NAMALWA (cell line): ENCODE data around the gene EXOC3L2.
"Not testable (repeated sequence)": the region's sequence is repeated elsewhere in the genome, so short reads cannot be mapped to it uniquely, and the experiment has no call there.

Source experiments
- DNase-seq: peaks from one replicate; pipeline ENCODE4 v3.0.0-alpha.2; 2015; ENCODE audit warnings: low spot score

EXOC3L2 gene

DNA sequence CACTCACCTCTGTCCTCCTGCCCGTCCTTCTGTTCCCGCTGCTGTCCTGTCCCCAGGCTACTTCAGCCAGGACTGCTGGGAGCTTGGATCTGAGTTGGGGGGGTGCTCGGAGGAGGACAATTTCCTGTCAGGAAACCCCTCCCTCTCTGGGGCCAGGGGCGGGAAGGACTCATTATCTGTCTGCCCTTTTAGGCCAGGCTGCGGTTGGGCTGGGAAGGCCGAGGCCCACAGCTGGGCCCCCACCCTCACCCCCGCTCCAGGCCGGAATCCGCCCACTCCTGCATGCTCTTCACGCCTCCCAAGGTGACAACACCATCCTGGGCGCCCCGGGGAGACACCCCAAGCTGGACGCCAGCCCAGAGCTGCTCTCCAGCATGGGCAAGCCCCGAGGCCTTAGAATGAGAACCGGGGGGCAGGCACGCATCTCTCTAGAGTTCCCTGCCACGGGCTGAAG, at the start of gene EXOC3L2:
Gene EXOC3L2, minus strand, starts transcription at position 74 of the 454 bp plus-strand sequence. CDS start 6,362 bp downstream, outside the sequence.
- DNase-seq, result no peak

DNA sequence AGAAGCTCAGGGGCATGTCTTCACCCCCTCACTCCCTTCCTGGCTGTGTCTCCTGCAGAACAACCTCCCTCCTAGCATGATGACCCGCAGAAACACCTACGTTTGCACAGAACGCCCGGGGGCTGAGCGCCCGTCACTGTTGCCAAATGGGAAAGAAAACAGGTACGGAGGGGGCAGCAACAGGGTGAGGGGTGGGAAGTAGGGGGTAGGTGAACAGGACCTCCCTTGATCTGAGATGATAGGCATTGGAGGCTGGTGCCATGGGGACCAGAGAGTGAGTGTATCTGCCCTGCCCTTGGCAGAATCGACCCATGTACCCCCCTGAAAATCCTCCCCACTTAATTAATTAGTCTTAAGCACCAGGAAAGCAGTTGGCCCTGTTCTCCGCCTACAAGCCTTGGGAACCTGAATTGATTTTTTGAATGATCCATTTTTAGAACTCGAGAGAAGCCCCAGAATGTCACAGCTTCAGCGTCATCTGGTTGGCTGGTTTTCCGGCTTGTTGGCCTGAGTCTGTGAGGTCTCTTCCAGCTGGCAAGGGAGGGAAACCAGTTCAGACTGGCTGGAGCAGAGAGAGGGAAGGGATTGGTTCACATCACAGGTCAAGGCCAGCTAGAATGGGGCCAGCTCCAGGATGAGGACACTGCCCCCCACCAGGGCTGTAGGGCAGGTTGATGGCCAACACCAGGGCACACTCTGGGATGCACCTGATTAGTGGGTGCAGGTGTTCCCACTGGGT, 49.3 kb upstream of the EXOC3L2 start:
- no peak for DNase-seq

DNA sequence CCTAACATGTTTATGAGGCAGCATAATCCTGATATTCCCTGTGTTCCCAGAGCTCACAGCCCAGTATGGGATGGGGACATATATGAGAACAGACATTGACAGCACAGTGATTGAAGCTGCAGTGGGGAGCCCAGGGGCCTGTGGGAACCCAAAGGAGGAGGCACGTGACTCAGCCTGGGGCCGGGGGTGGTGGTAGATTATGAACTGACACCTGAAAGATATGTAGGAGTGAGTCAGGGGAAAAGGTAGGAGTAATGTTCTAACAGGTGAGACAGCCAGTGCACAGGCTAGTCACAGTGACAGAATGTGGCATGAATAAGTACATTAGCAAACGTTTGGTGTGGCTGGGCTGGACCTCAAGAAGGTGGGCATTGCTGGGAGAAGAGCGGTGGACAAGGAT, 48.5 kb upstream of the EXOC3L2 start:
- DNase-seq, result no peak

DNA sequence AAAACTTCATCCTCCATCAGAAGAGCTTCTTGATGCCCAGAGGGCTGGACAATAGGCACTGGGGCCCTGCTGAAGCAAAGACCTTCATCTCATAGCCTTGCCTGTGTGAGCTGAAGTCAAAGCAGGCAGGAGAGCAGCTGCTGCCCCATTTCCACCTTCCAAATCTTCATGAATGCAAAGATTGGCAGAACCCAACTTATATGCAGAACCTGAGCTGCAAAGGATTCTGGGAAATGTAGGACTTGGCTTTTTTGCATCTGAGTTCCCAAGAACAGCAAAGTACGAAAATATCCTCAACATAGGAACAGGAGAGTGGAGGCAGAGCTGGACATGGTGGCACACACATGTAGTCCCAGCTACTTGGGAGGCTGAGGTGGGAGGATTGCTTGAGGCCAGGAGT, 46.6 kb upstream of the EXOC3L2 start:
- DNase-seq, result no peak

DNA sequence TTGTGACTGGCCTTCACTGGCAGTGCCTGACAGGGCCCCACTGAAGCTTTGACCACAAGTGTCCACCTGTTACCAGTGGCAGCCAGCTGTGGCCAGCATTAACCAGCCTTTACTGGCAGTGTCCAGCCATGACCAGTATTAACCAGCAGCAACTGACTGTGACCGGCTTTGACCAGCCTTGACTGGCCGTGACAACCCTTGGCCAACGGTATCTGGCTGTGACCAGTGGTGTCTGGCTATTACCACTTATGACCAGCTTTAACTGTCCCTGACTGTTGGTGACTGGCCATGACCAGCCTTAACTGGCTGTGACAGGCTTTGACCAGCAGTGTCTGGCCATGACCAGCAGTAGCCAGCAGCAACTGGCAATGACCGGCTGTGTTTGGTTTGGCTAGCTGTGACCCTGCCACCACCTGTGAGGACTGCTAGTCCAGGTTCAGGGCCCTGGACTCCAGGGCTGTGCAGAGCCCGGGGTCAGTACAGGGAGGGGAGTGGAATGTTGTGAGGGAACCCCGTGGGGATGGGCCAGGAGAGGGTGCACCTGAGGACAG, 45.2 kb upstream of the EXOC3L2 start:
- no peak for DNase-seq

DNA sequence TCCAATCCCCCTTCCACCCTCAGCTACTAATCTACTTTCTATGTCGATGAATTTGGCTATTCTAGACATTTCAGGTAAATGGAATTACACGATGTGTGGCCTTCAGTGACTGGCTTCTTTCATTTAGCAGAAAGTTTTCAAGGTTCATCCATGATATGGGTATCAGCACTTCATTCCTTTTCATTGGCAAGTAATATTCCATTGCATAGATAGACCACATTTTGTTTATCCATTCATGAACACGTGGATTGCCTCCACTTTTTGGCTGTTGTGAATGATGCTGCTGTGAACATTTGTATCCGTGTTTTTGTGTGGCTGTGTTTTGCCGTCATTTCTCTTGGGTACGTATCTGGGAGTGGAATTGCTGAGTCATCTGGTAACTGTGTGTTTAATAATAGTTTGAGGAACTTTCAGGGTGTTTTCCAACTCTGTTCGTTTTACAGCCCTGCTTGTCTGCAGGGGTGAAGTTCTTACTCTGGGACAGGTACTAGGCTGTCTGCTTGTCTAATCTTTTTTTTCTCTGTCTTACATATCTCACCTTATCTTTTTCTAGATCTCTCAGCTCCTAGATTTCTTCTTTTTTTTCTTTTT, 38.3 kb upstream of the EXOC3L2 start:
- no peak for DNase-seq

DNA sequence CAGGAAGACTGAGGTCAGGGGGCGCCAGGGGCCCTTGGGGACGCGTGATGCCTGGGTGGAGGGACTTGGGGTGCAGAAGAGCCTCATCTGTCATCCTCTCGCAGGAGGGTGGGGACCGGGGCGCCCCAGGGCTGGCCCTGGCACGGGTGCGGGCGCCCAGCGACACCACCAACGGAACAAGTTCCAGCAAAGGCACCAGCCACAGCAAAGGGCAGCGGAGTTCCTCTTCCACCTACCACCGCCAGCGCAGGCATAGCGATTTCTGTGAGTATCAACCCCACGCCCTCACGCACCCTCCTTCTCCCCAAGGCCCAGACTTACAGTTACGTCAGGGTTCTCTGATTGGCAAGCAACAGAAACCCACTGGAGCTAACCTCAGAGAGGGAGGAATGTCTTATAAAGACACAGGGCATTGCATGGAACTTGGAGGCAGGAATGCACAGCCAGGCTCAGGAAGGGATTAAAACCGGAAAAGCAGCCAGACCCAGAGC, 35.3 kb upstream of the EXOC3L2 start:
- no peak for DNase-seq

DNA sequence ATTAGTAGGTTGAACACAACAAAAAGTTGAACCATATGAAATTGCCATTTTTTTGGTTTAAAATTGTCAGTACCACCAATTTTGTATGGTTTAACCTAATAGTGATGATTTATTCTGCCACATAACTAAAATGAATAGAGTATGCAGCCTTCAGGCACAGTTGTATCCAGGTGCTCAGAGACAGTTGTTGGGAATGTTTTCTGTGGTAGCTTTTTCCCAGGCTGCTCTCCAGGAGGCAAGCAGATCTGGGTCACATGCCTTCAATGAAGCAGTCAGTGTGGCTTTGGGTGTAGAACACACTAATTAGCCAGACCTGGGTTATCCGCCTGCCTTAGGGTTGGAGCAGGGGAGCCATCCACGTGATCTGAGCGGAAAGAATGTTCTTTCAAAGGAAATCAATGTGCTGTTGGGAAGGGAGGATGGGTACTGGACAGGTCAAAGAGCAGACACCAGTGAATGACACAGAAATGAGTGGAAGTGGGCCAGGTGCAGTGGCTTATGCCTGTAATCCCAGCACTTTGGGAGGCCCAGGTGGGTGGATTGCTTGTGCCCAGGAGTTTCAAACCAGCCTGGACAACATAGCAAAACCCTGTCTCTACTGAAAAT, 34.5 kb upstream of the EXOC3L2 start:
- DNase-seq, result no peak

DNA sequence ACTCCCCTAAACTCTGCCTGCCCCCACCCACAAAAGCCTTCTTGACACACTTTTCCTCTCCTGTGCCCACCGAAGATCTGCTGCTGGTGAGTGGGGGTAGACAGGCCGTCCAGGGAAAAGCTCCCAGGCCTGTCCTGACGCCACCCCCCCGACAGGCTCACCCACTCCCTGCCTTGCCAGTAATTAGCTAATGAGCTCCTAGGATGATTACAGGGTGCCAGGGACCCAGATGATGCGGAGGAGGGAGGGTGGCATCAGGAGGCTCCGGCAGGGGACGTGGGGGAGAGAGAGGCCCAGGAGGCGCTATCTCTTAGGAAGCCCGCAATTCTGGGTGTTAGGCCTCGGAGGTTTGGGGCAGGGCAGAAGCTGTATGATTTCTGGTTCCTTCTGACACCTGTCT, 32.9 kb upstream of the EXOC3L2 start:
- no peak for DNase-seq

DNA sequence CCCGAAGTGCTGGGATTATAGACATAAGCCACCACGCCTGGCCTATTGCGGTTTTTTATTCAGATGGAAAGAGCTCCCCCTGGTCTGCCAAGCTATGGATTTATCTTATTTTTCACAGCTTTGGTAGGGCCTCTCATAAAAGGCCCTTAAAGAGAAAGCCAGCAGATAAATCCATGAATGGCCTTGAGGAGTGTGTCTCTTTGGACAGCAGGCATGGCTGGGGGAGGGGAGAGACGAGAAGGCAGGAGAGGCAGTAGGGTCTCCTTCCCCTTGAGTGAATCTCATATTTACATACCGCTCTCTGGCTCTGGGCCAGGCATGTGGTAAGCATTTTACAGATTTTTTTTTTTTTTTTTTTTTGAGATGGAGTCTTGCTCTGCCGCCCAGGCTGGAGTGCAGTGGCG, 31.1 kb upstream of the EXOC3L2 start:
- DNase-seq, result peak; percentile 82

DNA sequence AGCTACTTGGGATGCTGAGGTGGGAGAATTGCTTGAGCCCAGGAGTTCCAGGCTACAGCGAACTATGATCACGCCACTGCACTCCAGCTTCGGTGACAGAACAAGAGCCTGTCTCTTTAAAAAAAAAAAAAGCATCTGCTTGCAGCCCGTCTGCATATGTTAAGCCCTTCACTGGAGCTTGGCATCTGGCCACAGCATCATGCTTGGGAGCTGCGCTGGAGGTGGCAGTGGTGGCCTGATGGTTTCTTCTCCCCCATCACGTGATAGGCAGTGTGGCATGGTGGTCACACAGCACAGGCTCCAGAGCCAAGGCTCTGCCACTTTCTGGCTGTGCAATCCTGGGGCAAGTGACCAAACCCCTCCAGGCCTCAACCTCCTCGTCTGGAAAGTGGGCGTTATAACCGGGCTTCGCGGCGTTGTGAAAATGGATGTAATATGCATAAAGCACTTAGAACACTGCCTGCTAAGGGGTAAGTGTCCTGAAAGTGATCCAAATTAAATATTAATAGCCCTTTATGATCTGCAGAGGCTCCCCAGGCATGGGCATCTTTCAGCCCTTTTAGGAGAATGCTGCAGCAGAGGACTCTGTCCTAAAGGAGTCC, 30.3 kb upstream of the EXOC3L2 start:
- peak; percentile 74 for DNase-seq

DNA sequence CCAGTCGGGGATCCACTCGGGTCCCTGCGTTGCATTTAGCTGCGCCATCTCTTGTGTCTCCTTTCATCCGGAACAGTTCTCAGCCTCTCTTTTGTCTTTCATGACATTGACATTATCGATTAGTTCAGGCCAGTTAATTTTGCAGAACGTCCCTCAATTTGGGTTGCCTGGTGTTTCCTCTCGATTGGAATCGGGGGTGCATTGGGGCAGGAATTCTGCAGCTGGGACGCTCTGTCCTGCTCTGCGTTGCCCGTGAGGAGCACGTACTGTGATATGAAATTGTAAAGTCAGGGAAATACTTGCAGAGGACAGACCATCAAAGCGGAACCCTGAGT, 28.3 kb upstream of the EXOC3L2 start:
- DNase-seq, result no peak

DNA sequence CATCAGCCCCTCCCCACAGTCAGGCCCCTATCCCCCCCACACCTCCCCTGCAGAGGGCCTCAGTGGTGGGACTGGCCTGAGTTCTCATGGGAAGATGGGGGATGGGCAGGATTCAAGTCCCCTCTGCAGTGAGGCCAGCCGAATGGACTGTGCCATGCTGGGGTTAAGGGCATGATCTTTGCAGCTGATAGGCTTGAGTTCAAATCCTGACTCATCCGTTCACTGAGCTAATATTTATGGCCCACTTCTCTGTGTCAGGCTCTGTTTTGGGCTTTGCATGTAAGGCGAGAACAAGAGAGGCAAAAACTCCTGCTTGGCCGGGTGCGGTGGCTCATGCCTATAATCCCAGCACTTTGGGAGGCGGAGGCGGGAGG, 26.5 kb upstream of the EXOC3L2 start:
- no peak for DNase-seq

DNA sequence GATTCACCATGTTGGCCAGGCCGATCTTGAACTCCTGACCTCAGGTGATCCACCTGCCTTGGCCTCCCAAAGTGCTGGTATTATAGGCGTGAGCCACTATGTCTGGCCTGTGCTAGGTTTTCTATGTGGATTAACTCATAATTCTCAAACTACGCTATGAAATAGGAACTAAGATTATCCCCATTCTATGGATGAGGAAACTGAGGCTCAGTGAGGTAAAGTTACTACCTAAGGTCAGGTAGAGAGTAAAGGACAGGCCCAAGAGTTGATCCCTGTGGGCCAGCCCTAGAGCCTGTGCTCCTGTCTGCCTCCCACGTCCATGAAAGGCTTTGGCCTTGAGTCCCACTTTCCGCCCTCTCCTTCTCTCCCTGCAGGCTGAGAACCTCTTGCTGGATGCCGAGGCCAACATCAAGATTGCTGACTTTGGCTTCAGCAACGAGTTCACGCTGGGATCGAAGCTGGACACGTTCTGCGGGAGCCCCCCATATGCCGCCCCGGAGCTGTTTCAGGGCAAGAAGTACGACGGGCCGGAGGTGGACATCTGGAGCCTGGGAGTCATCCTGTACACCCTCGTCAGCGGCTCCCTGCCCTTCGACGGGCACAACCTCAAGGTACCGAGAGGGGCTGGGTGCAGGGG, 26.0 kb upstream of the EXOC3L2 start:
- DNase-seq, result no peak

DNA sequence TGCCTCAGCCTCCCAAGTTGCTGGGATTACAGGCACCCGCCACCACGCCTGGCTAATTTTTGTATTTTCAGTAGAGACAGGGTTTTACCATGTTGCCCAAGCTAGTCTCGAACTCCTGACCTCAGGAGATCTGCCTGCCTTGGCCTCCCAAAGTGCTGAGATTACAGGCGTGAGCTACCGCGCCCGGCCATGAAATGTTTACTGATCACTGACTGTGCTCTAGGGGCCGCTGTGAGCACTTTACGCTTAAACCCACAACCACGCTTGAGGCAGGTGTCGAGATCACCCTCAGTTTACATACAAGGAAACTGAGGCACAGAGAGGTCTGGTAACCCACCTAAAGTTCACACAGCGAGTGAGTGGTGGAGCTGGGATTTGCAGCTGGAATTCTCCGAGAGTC, 24.7 kb upstream of the EXOC3L2 start:
- not testable (repeated sequence) for DNase-seq

DNA sequence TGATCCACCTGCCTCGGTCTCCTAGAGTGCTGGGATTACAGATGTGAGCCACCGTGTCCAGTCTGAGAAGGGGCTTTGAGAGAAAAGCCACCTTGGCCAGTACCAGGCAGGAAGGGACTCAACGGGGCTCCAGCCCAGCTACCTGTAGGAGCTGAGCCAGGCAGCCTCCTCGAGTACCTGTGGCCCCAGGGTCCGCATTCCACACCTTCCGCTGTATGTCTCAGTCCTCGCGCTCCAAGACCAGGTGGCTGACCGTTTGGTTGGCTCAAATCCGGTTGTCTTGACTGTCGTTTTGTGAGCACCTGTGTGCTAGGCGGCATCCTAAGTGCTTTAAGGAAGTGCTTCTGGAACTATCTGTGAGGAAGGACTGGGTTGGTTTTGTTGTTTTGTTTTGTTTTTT, 22.1 kb upstream of the EXOC3L2 start:
- no peak for DNase-seq

DNA sequence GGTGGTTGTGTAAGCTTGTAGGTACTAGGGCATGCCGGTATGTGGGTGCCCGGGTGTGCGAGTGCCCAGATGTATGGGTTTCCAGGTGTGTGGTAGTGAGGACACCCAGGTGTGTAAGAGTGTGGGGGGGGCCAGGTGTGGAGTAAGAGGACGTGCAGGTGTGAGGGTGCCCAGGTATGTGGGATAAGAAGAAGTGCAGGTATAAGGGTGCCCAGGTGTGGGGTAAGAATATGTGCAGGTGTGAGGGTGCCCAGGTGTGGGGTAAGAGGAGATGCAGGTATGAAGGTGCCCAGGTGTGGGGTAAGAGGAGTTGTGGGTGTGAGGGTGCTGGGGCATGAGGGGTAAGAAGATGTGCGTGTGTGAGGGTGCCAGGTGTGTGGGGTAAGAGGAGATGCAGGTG, 20.2 kb upstream of the EXOC3L2 start:
- no peak for DNase-seq

DNA sequence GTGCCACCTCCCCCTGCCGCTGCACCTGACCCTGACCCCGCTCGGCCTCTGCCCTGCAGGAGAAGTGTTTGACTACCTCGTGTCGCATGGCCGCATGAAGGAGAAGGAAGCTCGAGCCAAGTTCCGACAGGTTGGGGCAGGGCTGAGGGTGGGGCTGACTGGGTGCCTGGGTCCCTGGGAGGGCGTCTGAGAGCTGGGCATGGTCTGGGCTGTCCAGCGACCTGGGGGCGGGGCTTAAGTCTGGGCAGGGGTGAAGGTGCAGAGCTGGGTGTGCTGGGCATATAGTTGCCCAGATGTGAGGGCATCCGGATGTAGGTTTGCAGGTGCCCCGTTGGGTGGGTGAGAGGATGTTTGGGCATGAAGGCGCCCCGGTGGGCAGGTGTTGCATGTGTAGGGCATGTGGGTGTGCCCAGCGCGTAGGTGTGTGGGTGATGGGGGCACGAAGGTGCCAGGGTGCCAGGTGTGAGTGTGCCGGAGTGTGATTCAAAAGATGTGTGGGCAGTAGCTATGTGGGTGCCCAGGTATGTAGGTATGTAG, 19.6 kb upstream of the EXOC3L2 start:
- no peak for DNase-seq

DNA sequence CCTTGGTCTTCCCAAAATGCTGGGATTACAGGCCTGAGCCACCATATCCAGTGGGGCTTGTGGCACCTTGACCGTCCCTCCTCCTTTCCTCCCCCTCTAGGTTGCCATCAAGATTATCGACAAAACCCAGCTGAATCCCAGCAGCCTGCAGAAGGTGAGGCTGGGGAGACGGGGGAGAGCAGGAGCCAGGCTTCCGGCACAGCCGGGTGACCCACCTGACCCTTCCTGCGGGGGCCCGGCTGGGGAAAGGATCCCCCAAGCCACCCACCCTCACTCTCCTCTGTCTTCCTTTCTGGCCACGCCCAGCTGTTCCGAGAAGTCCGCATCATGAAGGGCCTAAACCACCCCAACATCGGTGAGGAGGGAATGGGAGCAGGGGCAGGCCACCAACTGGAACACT, 17.8 kb upstream of the EXOC3L2 start:
- no peak for DNase-seq

DNA sequence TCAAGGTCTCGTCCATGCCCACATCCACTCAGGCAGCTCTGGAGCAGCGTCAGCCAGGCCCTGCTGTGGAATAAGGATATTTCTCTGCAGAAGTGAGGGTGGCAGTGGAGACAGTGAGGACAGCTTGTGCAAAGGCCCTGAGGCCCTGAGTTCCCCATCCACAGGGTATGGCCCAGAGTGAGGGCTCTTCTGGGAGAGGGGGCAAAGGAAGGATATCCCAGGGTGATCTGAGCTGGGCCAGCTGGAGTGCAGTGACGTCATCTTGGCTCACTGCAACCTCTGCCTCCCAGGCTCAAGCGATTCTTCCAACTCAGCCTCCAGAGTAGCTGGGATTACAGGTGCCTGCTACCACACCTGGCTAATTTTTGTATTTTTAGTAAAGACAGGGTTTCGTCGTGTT, 17.4 kb upstream of the EXOC3L2 start:
- DNase-seq, result no peak

DNA sequence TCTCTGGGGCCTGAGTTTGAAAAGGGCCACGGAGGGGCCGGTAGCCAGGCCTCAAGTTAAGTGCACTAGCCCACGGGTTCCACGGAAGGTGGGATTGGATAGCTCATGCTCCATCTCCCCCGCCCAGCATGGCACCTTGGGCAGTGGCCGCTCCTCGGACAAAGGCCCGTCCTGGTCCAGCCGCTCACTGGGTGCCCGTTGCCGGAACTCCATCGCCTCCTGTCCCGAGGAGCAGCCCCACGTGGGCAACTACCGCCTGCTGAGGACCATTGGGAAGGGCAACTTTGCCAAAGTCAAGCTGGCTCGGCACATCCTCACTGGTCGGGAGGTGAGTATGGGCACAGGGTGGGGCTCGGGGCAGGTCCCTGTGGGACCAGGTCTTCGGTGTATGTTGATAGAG, 13.7 kb upstream of the EXOC3L2 start:
- no peak for DNase-seq

DNA sequence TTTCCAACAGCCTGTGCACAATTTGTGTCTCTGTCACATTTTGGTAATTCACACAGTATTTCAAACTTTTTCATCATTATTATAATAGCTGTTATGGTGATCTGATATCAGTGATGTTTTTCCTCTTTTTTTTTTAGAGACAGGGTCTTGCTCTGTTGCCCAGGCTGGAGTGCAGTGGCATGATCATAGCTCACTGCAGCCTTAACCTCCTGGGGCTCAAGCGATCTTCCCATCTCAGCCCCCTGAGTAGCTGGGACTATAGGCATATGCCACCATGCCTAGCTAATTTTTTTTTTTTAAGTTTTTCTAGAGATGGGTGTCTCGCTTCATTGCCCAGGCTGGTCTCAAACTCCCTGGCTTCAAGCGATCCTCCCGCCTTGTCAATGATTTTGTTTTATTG, 11.6 kb upstream of the EXOC3L2 start:
- no peak for DNase-seq
